ENCODE results near the gene FCER2.
A peak's percentile ranks its signal among the peaks of the same experiment; 100 is the strongest.

FCER2 gene

DNA sequence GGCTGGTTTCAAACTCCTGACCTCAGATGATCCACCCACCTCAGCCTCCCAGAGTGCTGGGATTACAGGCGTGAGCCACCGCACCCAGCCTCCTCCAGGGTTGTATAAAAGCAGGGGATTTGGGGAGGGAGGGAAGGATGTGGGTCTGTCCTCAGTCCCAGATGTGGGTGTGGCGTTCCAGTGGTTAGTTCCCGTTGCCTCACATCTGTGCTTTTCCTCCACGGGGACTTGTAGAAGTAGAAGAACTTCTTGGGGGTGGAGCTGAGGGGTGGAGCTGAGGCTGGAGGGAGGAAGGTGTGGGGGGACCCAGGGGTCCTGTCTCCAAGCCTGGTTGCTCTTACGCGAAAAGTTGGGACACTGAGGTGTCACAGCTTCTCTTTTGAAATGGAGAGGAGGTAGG, 25.6 kb downstream of the FCER2 start:
- peak; percentile 42 for DNase-seq

DNA sequence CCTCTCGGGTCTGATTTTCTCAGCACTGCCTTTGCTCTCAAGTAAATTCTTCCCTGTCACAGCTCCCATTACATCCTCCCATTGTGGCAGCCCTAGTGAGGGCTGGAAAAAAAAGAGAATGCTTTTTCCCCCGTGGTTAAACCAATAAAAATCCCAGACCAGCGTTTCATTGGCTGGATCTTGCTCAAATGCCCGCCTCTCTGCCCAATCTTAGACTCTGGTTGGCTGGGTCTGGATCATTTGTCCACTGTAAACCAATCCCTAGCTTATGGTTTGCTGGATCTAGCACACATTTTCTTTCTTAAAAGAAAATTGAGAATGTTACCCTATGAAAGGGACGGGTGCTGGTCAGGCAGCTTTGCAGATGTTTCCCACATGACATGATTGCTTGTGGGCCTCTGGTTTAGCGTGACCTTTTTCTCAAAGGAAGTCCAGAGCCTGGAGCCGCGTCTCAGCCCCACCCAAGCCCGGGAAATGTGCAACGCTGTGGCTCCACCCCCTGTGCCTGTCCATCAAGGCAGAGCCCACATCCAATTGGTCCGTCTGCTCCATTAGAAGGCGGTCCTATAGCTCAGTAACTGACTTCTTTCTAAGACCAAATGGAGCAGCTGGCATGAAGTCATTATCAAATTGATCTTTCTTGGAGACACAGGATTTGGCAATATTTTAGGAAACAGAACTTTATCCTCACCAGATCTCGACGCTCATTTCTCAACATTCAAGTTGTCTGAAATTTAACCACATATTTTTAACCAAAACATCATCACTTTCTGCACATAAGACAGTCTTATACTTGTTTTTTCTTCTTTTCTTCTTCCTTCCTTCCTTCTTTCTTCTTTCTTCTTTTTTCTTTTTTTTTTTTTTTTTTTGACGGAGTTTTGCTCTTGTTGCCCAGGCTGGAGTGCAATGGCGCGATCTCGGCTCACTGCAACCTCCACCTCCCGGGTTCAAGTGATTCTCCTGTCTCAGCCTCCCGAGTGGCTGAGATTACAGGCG, 27.6 kb downstream of the FCER2 start:
- peak; percentile 94 for DNase-seq

GRCh38 chr19:7672522-7672921, 29.4 kb downstream of the FCER2 start:
- DNase-seq, result no peak

DNA sequence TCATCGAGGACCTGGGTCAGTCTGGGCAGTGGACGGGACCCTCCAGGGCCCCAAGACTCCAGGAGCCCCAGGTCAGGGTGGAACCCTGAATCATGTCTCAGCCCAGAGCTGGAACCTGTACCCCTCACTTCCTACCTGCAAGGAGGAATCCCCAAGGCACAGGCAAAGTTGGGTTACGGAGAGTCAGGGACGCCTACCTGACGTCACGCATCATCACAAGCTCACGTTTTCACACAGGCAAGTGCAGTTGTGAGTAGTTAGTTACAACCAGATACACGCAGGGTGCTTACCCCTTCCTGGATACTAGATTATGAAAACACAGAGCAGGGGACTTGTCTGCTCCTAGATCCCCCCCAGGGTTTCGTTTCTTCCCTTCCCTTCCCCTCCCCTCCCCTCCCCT, 31.1 kb downstream of the FCER2 start:
- no peak for DNase-seq

GRCh38 chr19:7670150-7670783, 31.7 kb downstream of the FCER2 start:
- no peak for DNase-seq

GRCh38 chr19:7669641-7670040, 32.3 kb downstream of the FCER2 start:
- no peak for DNase-seq

DNA sequence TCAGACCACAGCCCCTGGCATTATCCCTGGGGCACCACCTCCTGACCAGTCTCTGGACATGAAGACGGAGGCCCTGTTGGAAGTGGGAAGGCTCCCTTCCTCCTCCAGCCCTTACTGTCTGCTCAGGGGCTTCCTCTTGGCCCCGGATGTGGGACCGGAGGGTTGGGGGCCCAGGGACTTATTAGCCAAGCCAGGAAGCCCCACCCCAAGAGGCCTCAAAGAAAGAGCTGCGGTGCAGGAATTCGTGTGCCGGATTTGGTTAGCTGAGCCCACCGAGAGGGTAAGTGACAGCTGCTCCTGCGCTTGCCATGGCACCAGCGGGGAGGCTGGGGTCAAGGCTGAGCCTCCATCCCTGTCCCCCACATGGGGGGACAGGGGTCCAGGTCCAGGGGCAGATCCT, 33.1 kb downstream of the FCER2 start, which contains the start of gene RETN:
RETN (plus strand) TSS at position 208 of the 400 bp plus-strand sequence. CDS start 278 bp downstream, outside the sequence.
- DNase-seq, result no peak

DNA sequence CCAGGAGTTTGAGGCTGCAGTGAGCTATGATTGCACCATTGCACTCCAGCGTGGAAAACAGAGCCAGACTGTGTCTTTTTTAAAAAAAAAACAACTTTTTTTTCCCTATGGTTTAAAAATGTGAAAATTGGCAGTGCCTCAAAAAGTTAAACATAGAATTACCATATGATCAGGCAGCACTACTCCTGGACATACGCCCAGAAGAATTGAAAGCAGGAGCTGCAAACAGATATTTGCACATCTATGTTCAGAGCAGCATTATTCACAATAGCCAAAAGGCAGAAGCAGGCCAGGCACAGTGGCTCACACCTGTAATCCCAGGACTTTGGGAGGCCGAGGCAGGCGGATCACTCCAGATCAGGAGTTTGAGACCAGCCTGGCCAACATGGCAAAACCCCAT, 36.9 kb downstream of the FCER2 start:
- no peak for DNase-seq

- DNase-seq, result no peak
These were observed 38.2 kb downstream of the FCER2 start for GRCh38 chr19:7663706-7664105.

- no peak for DNase-seq
These were observed 39.3 kb downstream of the FCER2 start for GRCh38 chr19:7662657-7663056.

GRCh38 chr19:7661744-7662538, 40.0 kb downstream of the FCER2 start:
- no peak for DNase-seq

GRCh38 chr19:7658219-7658686, 43.7 kb downstream of the FCER2 start:
- no peak for DNase-seq

DNA sequence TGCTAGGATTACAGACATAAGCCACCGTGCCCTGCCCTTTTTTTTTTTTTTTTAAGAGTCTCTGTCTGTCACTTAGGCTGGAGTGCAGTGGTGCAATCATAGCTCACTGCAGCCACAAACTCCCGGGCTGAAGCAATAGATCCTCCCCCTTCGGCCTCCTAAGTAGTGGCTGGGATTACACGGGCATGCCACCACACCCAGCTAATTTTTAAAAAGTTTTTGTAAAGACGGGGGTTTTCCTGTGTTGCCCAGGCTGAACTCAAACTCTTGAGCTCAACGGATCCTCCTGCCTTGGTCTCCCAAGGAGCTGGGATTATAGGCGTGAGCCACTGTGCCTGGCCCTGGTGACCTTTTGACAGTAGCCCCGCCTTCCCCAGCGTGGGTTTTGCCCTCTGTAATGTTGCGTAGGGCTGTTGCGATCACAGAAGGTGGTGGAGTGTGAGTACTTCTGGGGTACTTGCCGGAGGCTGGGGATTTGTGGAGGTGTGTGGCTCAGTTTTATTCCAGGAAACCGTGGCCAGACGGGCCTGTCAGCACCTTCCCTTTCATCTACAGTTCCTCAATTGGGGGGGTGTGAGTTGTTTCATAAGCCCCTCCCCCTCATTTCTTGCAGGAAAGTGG, 44.7 kb downstream of the FCER2 start:
- DNase-seq, result peak; percentile 46

DNA sequence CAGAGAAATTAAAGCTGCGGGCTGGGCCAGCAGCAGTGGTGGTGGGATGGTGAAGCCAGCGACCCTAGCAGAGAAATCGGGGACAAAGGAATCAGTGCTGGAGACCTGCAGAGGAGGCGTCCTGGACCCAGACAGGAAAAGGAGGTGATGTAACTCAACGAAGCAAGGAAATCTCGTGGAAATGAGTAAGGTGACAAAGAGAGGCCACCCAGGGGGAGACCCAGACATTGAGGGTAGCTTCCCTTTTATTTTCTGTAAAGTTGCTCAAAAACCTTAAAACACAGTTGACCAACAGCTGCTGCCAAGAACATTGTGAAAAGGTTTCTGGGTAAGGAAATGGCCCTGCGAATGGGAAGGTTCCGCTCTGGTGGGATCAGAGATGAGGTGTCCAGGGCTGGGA, 46.4 kb downstream of the FCER2 start:
- no peak for DNase-seq

- no peak for DNase-seq
These were observed 47.5 kb downstream of the FCER2 start for GRCh38 chr19:7654401-7654800.

GRCh38 chr19:7652061-7652641, 49.8 kb downstream of the FCER2 start:
- DNase-seq, result peak; percentile 89

GRCh38 chr19:7650148-7650547, 51.8 kb downstream of the FCER2 start:
- no peak for DNase-seq

- DNase-seq, result no peak
These were observed 53.5 kb downstream of the FCER2 start for GRCh38 chr19:7648265-7649014.

DNA sequence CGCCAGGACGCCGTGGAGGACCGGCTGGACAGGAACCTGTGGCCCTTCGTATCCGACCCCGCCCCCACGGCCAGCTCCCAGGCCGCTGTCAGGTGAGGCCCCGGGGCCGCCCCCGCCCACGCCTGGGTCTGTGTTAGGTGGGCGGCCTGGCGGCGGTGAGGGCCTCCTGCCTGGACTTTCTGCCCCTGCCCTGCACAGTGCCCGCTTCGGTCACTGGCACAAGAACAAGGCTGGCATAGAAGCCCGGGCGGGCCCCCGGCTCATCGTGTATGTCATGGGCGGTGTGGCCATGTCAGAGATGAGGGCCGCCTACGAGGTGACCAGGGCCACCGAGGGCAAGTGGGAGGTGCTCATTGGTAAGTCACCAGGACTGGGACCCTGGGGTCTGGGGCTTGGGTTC, 54.8 kb downstream of the FCER2 start:
- DNase-seq, result no peak

DNA sequence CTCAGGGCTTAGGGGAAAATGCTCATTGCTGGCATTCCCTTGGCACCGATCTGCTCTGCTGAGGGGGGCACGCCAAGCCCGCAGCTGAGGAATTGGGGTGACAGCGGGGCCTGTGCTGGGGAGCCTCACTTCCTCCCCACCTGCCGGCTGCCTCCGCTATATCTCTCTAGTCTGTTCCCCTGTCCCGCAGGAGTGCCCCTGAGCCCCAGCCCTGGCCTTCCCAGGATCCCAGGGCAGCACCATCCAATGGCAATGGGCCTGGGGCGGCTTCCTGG, 55.6 kb downstream of the FCER2 start:
- no peak for DNase-seq

DNA sequence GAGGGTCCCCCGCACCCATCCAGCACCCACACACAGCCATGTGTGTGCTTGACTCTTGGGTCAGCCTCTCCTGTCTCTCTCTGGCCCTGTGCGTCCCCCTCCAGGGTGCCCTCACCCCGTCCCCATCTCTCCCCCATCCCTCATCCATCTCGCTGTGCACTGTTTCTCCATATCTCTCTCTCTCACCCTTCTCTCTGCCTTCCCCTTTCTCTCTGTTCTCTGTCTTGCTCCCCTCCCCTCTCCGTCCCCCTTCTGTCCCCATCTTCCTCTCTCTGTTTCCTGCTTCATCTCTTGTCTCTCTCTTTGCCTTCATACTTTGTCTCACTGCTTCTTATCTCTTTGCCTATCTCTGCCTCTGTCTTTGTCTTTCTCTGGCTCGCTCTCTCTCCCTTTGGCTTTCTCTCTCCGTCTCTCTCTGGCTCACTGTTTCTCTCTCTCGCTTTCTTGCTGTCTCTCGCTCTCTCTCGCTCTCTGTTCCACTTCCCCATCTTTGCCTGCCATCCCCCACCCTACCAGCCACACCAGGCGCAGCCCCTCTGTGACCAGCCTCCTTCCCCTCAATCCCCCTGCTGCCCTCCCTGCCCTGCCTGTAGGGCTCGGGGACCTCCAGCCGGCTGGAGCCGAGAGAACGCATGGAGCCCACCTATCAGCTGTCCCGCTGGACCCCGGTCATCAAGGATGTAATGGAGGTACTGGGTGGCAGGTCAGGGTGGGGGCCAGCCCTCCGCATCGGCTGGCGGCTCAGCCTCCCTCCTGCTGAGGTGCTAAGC, 56.1 kb downstream of the FCER2 start:
- no peak for DNase-seq
